Epithelial cell of prostate (primary cell): ENCODE results near the gene NAPSA.
"Not testable (repeated sequence)": the region's sequence is repeated elsewhere in the genome, so short reads cannot be mapped to it uniquely, and the experiment has no call there.

Source experiments
- DNase-seq: peaks from one replicate; pipeline ENCODE4 v3.0.0-alpha.2; 2011; ENCODE audit warnings: low read depth, low spot score
- H3K27ac ChIP-seq: fragments of 450-650 bp; 2 replicates; pipeline ENCODE4 v1.5.1; 2017; ENCODE audit warnings: mild to moderate bottlenecking

The NAPSA gene

GRCh38 chr19:50332244-50333038 lies 33.0 kb downstream of the NAPSA start:
- H3K27ac ChIP-seq = no peak overlapping the region
- DNase-seq = no peak

GRCh38 chr19:50331994-50332243 lies 33.5 kb downstream of the NAPSA start:
- no peak for DNase-seq
- no peak overlapping the region for H3K27ac ChIP-seq

- DNase-seq = no peak
These were observed 34.0 kb downstream of the NAPSA start for GRCh38 chr19:50331221-50331993.

GRCh38 chr19:50330365-50331078 lies 34.9 kb downstream of the NAPSA start:
- no peak overlapping the region for H3K27ac ChIP-seq
- no peak for DNase-seq

More at GRCh38 chr19:50331221-50331993, 34.0 kb downstream of the NAPSA start:
- H3K27ac ChIP-seq = no peak overlapping the region

- not testable (repeated sequence) for H3K27ac ChIP-seq, DNase-seq
These were observed 35.5 kb downstream of the NAPSA start for GRCh38 chr19:50329926-50330294.

- no peak within 1 kb of the TSS for H3K27ac ChIP-seq
- DNase-seq = peak; percentile 78
These were observed 36.1 kb downstream of the NAPSA start, which contains the start of gene KCNC3 for GRCh38 chr19:50329146-50329925. Gene KCNC3 (minus strand): TSS chr19:50329377. CDS start chr19:50329082, 295 bp downstream.

GRCh38 chr19:50328873-50329145 lies 36.6 kb downstream of the NAPSA start:
- no peak overlapping the region for H3K27ac ChIP-seq
- DNase-seq = no peak

GRCh38 chr19:50328224-50328872 lies 37.1 kb downstream of the NAPSA start:
- no peak for DNase-seq

GRCh38 chr19:50327461-50328223 lies 37.8 kb downstream of the NAPSA start:
- no peak for DNase-seq
- no peak overlapping the region for H3K27ac ChIP-seq

More at GRCh38 chr19:50328224-50328872, 37.1 kb downstream of the NAPSA start:
- no peak overlapping the region for H3K27ac ChIP-seq

- no peak overlapping the region for H3K27ac ChIP-seq
- no peak for DNase-seq
These were observed 38.4 kb downstream of the NAPSA start for GRCh38 chr19:50327013-50327412.

- DNase-seq = no peak
- no peak overlapping the region for H3K27ac ChIP-seq
These were observed 39.3 kb downstream of the NAPSA start for GRCh38 chr19:50326101-50326664.

- no peak overlapping the region for H3K27ac ChIP-seq
- DNase-seq = no peak
These were observed 39.9 kb downstream of the NAPSA start for GRCh38 chr19:50325310-50326100.

GRCh38 chr19:50324331-50324730 lies 41.1 kb downstream of the NAPSA start:
- DNase-seq = no peak

GRCh38 chr19:50323782-50324133 lies 41.7 kb downstream of the NAPSA start:
- no peak for DNase-seq
- no peak overlapping the region for H3K27ac ChIP-seq

More at GRCh38 chr19:50324331-50324730, 41.1 kb downstream of the NAPSA start:
- no peak overlapping the region for H3K27ac ChIP-seq

GRCh38 chr19:50322931-50323781 lies 42.3 kb downstream of the NAPSA start:
- H3K27ac ChIP-seq = no peak overlapping the region
- DNase-seq = no peak

GRCh38 chr19:50322234-50322633 lies 43.2 kb downstream of the NAPSA start:
- H3K27ac ChIP-seq = no peak overlapping the region
- no peak for DNase-seq

- H3K27ac ChIP-seq = no peak overlapping the region
- no peak for DNase-seq
These were observed 43.6 kb downstream of the NAPSA start for GRCh38 chr19:50321831-50322230.
